Stimulated activated CD8-positive, alpha-beta memory T cell treated with anti-CD3 and anti-CD28 coated beads, Interleukin-7, amount 100 ng/mL, for 1 hour (primary cell): ENCODE results near the gene INSC.

Source experiments
- DNase-seq, 2 donors: peaks; one replicate each; pipeline ENCODE4 v3.0.0-alpha.2; 2020; ENCODE audit warnings: low read depth in 2 of 2

The INSC gene

DNA sequence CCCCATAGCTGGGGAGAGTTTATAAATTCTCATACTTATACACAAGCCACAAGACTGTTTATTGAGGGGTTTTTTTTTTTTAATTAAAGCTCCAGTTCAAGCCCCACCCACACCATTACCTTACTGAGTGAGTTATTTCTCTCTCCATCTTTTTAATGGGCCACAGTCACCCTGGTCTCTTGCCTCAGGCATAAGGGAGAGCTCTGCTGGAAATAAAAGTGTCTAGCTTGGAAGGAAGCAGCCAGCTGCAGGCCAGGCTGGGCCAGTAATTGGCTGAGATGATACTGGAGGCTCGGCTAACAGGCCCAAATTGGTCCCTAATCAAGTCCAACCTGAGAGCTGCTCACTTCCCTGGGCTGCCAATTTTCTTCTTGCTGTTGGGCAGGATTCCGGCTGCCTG is 174.1 kb downstream of the INSC start:
- DNase-seq: no peak

- DNase-seq: no peak
Measured at GRCh38 chr11:15289723-15290122, 175.0 kb downstream of the INSC start.

- no peak for DNase-seq
Measured at GRCh38 chr11:15291885-15292284, 177.2 kb downstream of the INSC start.

GRCh38 chr11:15293975-15294620 is 179.4 kb downstream of the INSC start:
- no peak for DNase-seq

GRCh38 chr11:15295695-15296094 is 181.0 kb downstream of the INSC start:
- no peak for DNase-seq
